Measurements from ENCODE around the gene EPHB1. TPM values are rescaled to one million over a fixed set of nuclear protein-coding genes. Genes with fewer than 3 reads are reported as not detected.

EPHB1 gene
- total and polyA plus RNA-seq, 12 donors: 0.07 to 3.4 (median 1.6) TPM

DNA sequence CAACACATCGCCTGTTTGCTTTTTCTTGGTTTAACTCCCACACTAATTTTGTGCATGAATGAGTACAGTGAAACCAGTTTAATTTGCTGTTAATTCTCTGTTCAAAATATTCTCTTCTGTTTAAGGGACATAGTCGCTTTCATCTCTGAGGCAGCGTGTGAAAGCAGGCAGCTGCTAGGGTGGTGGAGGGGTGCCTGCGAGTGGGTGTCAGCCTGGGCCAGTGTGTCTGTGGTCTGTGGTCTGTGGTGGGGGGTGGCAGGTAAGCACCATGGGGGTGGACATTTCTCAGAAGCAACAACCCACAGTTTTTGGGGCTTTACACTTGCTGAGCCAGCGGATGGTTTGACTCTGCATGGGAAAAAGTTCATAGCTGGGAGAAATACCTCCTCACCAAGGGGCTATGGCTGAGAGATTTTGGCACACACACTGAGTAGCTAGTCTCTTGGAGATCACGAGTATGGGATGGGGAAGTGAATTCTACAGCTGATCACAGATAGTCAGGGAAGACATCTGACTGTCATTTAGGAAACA is 109.2 kb downstream of the EPHB1 start:
- 75 to 77% methylated on average over 6 of the region's 6 CpGs for WGBS, 2 donors
- Histone ChIP-seq H3K9me3 (no peaks in the 10 kb centered on the region), H3K4me1 (peaks cover 0 to 11% (median 8%) of the 10 kb centered on the region in 9 donors), H3K27ac (no peak overlapping the region), H3K36me3 (no peaks in the 10 kb centered on the region), H3K27me3 (no peaks in the 10 kb centered on the region), H3K4me3 (no peak overlapping the region)
- DNase-seq: no peak
- TF ChIP-seq, protein P1, sequence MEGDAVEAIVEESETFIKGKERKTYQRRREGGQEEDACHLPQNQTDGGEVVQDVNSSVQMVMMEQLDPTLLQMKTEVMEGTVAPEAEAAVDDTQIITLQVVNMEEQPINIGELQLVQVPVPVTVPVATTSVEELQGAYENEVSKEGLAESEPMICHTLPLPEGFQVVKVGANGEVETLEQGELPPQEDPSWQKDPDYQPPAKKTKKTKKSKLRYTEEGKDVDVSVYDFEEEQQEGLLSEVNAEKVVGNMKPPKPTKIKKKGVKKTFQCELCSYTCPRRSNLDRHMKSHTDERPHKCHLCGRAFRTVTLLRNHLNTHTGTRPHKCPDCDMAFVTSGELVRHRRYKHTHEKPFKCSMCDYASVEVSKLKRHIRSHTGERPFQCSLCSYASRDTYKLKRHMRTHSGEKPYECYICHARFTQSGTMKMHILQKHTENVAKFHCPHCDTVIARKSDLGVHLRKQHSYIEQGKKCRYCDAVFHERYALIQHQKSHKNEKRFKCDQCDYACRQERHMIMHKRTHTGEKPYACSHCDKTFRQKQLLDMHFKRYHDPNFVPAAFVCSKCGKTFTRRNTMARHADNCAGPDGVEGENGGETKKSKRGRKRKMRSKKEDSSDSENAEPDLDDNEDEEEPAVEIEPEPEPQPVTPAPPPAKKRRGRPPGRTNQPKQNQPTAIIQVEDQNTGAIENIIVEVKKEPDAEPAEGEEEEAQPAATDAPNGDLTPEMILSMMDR (IDR thresholded peaks at IDR 0.05): no peak
- intact Hi-C loops (cut with DNase I): no loop called here
- no peak for ATAC-seq

DNA sequence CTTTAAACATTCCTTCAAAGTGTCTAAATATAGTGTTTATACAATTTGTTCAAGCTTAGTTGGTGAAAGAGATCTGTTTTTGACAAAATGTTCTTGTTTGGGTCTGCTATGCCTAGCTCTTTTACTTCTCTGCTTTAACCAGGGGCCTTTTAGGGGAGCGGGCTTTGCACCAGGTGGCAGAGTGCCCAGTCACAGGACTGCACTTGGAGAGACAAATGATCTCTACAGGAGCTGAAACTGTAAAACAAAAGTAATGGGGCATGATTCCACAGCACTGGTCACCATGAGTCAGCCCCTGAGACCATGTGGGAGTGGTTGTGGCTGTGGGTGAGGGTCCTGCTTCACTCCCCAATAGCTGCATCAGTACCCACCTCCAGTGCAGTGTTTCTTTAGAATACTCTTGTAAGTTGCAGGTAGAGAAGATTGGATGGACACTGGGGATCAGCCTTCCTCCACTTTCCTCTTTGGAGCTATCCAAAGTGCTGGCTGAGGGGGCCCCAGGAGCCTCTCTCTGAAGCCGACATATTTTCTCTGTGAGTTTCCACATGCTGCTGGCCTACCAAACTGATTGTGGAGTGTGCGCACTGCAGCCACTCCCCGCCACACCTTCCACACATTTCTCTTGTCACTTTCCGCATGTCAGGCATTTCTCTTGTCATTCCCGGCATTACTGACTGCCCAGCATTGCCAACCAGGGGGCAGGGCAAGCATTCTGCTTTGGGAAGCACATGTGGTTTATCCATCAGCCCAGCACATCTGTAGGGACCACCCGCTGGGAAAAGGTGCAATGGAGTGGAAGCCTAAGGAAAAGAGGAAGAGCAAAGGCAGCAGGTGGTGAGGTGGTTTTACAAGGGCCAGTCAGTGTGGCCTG is 110.0 kb downstream of the EPHB1 start:
- TF ChIP-seq, protein P1 (IDR thresholded peaks at IDR 0.05): no peak
- intact Hi-C loops (cut with DNase I): no loop called here
- H3K9me3 ChIP-seq: no peaks in the 10 kb centered on the region
- H3K36me3 ChIP-seq: no peaks in the 10 kb centered on the region
- DNase-seq (no peak), ATAC-seq (peak in 5 of 8 donors; percentile 4 to 39 (median 19))
- H3K27me3 ChIP-seq: no peaks in the 10 kb centered on the region
- 74% methylated on average over 7 of the region's 7 CpGs for WGBS, 2 donors
- H3K4me3 ChIP-seq: no peak overlapping the region
- peaks cover 0 to 11% (median 8%) of the 10 kb centered on the region in 9 donors for H3K4me1 ChIP-seq
- no peak overlapping the region for H3K27ac ChIP-seq

DNA sequence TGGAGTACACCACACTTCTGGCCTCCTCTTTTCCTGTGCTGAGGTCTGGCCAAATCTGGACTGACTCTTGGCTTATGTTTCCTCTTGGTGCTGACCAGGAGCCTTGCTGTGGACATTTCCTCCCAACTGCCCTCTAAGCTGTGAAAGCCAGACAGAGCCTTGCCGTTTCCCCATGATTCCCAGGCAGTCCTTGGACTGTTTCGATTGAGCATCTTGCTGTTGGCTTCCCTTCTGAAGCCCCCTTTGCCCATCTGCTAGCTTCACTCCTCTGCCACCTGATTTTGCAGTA is 110.5 kb downstream of the EPHB1 start:
- ATAC-seq: peak in 1 of 8 donors; percentile 19
- Histone ChIP-seq H3K27me3 (no peaks in the 10 kb centered on the region), H3K9me3 (no peaks in the 10 kb centered on the region), H3K4me3 (no peak overlapping the region), H3K4me1 (peaks cover 0 to 11% (median 8%) of the 10 kb centered on the region in 9 donors), H3K27ac (no peak overlapping the region), H3K36me3 (no peaks in the 10 kb centered on the region)
- no peak for DNase-seq
- 88 to 100% methylated on average over 2 of the region's 2 CpGs for WGBS, 2 donors
- TF ChIP-seq, protein P1 (IDR thresholded peaks at IDR 0.05): no peak
- intact Hi-C loops (cut with DNase I): no loop called here

DNA sequence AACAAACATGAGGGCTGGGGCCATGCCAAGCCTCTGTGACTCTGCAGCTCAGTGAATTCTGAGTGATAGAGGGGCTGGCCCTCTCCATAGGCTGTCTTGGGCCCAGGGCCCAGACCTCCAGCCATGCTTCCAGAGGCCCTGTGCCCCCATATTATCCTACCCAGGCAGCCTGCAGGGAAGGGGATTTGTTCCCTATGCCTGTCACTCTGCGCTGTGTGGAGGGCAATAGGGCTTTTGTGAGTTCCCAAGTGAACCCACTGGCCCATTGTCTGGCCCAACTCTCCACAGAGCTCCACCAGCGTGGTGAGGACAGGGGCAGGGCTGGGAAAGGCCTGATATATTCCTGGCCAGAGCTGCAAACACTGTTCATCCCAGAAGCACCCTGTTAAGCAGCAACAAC is 113.2 kb downstream of the EPHB1 start:
- Histone ChIP-seq H3K27me3 (no peaks in the 10 kb centered on the region), H3K9me3 (no peaks in the 10 kb centered on the region), H3K36me3 (no peaks in the 10 kb centered on the region), H3K4me3 (no peak overlapping the region), H3K4me1 (peaks cover 0 to 11% (median 8%) of the 10 kb centered on the region in 9 donors), H3K27ac (no peak overlapping the region)
- DNase-seq (no peak), ATAC-seq (no peak)
- intact Hi-C loops (cut with DNase I): no loop called here
- TF ChIP-seq, protein P1 (IDR thresholded peaks at IDR 0.05): no peak
- 67 to 92% methylated on average over 2 of the region's 2 CpGs for WGBS, 2 donors

All from heart right ventricle (tissue), 16 donors.